Loucy (cell line): ENCODE measurements around the gene CNOT6.

Source experiments
- EZH2phosphoT487 ChIP-seq: fragments of 200-600 bp; IDR thresholded peaks from 2 replicates; pipeline ENCODE4 v1.6.1; 2018; ENCODE audit warnings: antibody characterized with exemption, mild to moderate bottlenecking, moderate library complexity, borderline replicate concordance
- TF ChIP-seq, protein P1 (sequence below): fragments of 200-600 bp; sonication (generic); conservative IDR thresholded peaks from 2 replicates; pipeline ENCODE4 v1.5.1; 2014; ENCODE audit warnings: mild to moderate bottlenecking, antibody characterized with exemption, low read length

DNA sequence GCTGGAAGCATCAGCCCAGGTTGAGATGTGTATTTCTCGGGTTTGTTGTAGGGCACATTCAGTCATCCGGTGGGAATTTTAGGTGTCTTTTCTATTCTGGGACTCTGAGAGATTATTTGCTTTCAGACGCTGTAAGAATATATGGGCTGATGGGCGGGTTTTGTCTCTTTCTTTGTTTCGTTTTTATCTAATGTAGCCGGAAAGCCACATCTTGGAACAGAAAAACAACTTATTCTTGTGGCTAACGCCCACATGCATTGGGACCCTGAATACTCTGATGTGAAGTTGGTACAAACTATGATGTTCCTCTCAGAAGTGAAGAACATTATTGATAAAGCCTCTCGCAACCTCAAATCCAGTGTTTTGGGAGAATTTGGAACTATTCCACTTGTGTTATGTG lies 74.7 kb downstream of the CNOT6 start:
- TF ChIP-seq, protein P1, sequence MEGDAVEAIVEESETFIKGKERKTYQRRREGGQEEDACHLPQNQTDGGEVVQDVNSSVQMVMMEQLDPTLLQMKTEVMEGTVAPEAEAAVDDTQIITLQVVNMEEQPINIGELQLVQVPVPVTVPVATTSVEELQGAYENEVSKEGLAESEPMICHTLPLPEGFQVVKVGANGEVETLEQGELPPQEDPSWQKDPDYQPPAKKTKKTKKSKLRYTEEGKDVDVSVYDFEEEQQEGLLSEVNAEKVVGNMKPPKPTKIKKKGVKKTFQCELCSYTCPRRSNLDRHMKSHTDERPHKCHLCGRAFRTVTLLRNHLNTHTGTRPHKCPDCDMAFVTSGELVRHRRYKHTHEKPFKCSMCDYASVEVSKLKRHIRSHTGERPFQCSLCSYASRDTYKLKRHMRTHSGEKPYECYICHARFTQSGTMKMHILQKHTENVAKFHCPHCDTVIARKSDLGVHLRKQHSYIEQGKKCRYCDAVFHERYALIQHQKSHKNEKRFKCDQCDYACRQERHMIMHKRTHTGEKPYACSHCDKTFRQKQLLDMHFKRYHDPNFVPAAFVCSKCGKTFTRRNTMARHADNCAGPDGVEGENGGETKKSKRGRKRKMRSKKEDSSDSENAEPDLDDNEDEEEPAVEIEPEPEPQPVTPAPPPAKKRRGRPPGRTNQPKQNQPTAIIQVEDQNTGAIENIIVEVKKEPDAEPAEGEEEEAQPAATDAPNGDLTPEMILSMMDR: no peak
- TF ChIP-seq EZH2phosphoT487: no peak
